ENCODE data around the gene SPINT4.

- TF ChIP-seq EZH2 (IDR thresholded peaks at IDR 0.05; ENCODE audit: borderline replicate concordance, low read length), result no peak
- TF ChIP-seq, protein P1, sequence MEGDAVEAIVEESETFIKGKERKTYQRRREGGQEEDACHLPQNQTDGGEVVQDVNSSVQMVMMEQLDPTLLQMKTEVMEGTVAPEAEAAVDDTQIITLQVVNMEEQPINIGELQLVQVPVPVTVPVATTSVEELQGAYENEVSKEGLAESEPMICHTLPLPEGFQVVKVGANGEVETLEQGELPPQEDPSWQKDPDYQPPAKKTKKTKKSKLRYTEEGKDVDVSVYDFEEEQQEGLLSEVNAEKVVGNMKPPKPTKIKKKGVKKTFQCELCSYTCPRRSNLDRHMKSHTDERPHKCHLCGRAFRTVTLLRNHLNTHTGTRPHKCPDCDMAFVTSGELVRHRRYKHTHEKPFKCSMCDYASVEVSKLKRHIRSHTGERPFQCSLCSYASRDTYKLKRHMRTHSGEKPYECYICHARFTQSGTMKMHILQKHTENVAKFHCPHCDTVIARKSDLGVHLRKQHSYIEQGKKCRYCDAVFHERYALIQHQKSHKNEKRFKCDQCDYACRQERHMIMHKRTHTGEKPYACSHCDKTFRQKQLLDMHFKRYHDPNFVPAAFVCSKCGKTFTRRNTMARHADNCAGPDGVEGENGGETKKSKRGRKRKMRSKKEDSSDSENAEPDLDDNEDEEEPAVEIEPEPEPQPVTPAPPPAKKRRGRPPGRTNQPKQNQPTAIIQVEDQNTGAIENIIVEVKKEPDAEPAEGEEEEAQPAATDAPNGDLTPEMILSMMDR (IDR thresholded peaks at IDR 0.05; ENCODE audit: low read length), result no peak
Measured at GRCh38 chr20:45772693-45773092, 50.5 kb downstream of the SPINT4 start.
